GM12878 (cell line): ENCODE measurements around the gene ZNF526. TPM values are rescaled to one million over a fixed set of nuclear protein-coding genes. Genes with fewer than 3 reads are reported as not detected.
A peak's percentile ranks its signal among the peaks of the same experiment; 100 is the strongest.

Source experiments
- ATAC-seq: fragments of 200-7000 bp; cut with Tn5 transposase; 3 replicates; pipeline ENCODE4 v1.9.1; 2020; ENCODE audit warnings: mild to moderate bottlenecking, moderate library complexity
- BruUV-seq: library from RNA; stranded (reverse); fragments of 400-500 nt; replicated peaks from 2 replicates; lab custom pipeline; 2021; lab: Mats Ljungman, UMichigan
- CTCF ChIA-PET: fragments of 300-600 bp; sonication (Branson Sonifier 250); formaldehyde crosslinking; extraction: SDS; loops from one replicate; lab custom pipeline; 2021; ENCODE audit warnings: inconsistent platforms; lab: Yijun Ruan, JAX
- POLR2A ChIA-PET: fragments of 350-600 bp; formaldehyde crosslinking; extraction: SDS; loops from one replicate; lab custom pipeline; 2021; ENCODE audit warnings: inconsistent platforms; lab: Charles Lee
- RAD21 ChIA-PET: fragments of 300-600 bp; sonication (Branson Sonifier 250); formaldehyde crosslinking; loops from one replicate; lab custom pipeline; 2023; ENCODE audit warnings: antibody characterized with exemption; ENCODE audit not compliant: unreplicated experiment; lab: Charles Lee
- SMC1A ChIA-PET: fragments of 300-600 bp; sonication (Branson Sonifier 250); formaldehyde crosslinking; loops from one replicate; lab custom pipeline; 2023; ENCODE audit not compliant: unreplicated experiment, uncharacterized antibody; lab: Charles Lee
- DNase-seq: peaks from one replicate; pipeline ENCODE4 v3.0.0-alpha.2; 2011; ENCODE audit warnings: low read depth, low spot score
- FAIRE-seq: peaks from 3 replicates; lab custom pipeline; 2011; peaks lifted over from hg19 to GRCh38; lab: Jason Lieb, UNC
- H2AFZ ChIP-seq: 2 replicates; pipeline ENCODE4 v1.6.0; 2011; ENCODE audit warnings: low read depth, low read length, control low read depth; ENCODE audit not compliant: control insufficient read depth
- H3K27ac ChIP-seq: 2 replicates; pipeline ENCODE4 v1.5.1; 2011; ENCODE audit warnings: control low read depth; ENCODE audit not compliant: control insufficient read depth, insufficient read depth
- H3K27me3 ChIP-seq, 2 experiments: replicated peaks in 1 of 2; 2 replicates each; pipeline versions ENCODE4 v1.6.0 to v1.6.1; 2011; ENCODE audit warnings: low read length in 1 of 2; ENCODE audit not compliant: control insufficient read depth in 2 of 2, insufficient read depth in 2 of 2
- H3K36me3 ChIP-seq, 2 experiments: 2 replicates each; pipeline ENCODE4 v1.5.1; 2011; ENCODE audit warnings: low read length in 1 of 2; ENCODE audit not compliant: control insufficient read depth in 2 of 2, insufficient read depth in 2 of 2
- H3K4me1 ChIP-seq: 2 replicates; pipeline ENCODE4 v1.6.1; 2011; ENCODE audit warnings: mild to moderate bottlenecking, low read length, moderate library complexity, mixed read lengths; ENCODE audit not compliant: control insufficient read depth, insufficient read depth
- H3K4me2 ChIP-seq: 2 replicates; pipeline ENCODE4 v1.6.0; 2011; ENCODE audit warnings: control low read depth; ENCODE audit not compliant: control insufficient read depth, insufficient read depth
- H3K4me3 ChIP-seq: fragments of 200-600 bp; sonication (generic); 2 replicates; pipeline ENCODE4 v1.5.1; 2016
- H3K79me2 ChIP-seq: 2 replicates; pipeline ENCODE4 v1.6.0; 2011; ENCODE audit warnings: low read length; ENCODE audit not compliant: control insufficient read depth, insufficient read depth
- H3K9ac ChIP-seq: 2 replicates; pipeline ENCODE4 v1.8.0; 2011; ENCODE audit warnings: low read length, control low read depth, mixed read lengths; ENCODE audit not compliant: control insufficient read depth, insufficient read depth
- H3K9me3 ChIP-seq: replicated peaks from 3 replicates; pipeline ENCODE4 v1.5.1; 2011; ENCODE audit warnings: mild to moderate bottlenecking, low read length; ENCODE audit not compliant: control insufficient read depth, insufficient read depth
- H4K20me1 ChIP-seq: 2 replicates; pipeline ENCODE4 v1.6.0; 2011; ENCODE audit not compliant: control insufficient read depth, insufficient read depth
- ATF7 ChIP-seq: fragments of 450-650 bp; IDR thresholded peaks from 2 replicates; pipeline ENCODE4 v1.6.1; 2016; ENCODE audit warnings: low read depth, mild to moderate bottlenecking
- CBX5 ChIP-seq: sonication (generic); IDR thresholded peaks from 2 replicates; pipeline ENCODE4 v1.6.1; 2016; ENCODE audit warnings: low read depth, moderate library complexity, mild to moderate bottlenecking, inconsistent platforms
- CEBPB ChIP-seq, 2 experiments: fragments of 150-350 bp in 1 of 2; IDR thresholded peaks; 2 replicates each; pipeline ENCODE4 v1.6.1; 2012 to 2014; ENCODE audit warnings: low read depth in 2 of 2, low read length in 2 of 2, borderline replicate concordance in 1 of 2, inconsistent platforms in 1 of 2
- ETV6 ChIP-seq, 2 experiments: fragments of 450-650 bp in 1 of 2; IDR thresholded peaks in 1 of 2; conservative IDR thresholded peaks in 1 of 2; 2 replicates each; pipeline ENCODE4 v1.6.1; 2014; ENCODE audit warnings: antibody characterized with exemption in 1 of 2, borderline replicate concordance in 1 of 2, low read depth in 1 of 2, mild to moderate bottlenecking in 1 of 2, moderate library complexity in 1 of 2
- POLR2A ChIP-seq: IDR thresholded peaks from 2 replicates; pipeline ENCODE4 v1.6.1; 2011; ENCODE audit warnings: low read depth, mild to moderate bottlenecking, low read length
- POU2F2 ChIP-seq: IDR thresholded peaks from 3 replicates; pipeline ENCODE4 v1.6.1; 2011; ENCODE audit warnings: low read depth, mild to moderate bottlenecking, low read length, borderline replicate concordance
- RUNX3 ChIP-seq: IDR thresholded peaks from 2 replicates; pipeline ENCODE4 v1.6.1; 2012; ENCODE audit warnings: low read length, inconsistent platforms
- ZNF207 ChIP-seq: fragments of 450-650 bp; IDR thresholded peaks from 2 replicates; pipeline ENCODE4 v1.6.1; 2014; ENCODE audit warnings: antibody characterized with exemption, mild to moderate bottlenecking, borderline replicate concordance
- ZZZ3 ChIP-seq: IDR thresholded peaks from 2 replicates; pipeline ENCODE4 v1.6.1; 2011; ENCODE audit warnings: low read depth; ENCODE audit not compliant: control insufficient read depth, insufficient read length
- WGBS: methylation state at CpG from one replicate; pipeline ENCODE4 v1.1.6; 2016; ENCODE audit warnings: low lambda C conversion rate; ENCODE audit not compliant: insufficient replicate concordance, insufficient coverage; ENCODE audit errors: missing lambda C conversion rate; 5-methylcytosine and 5-hydroxymethylcytosine counted together
- in situ Hi-C: fragments of 300-500 bp; cut with MboI; formaldehyde crosslinking; loops from 9 replicates; pipeline ENCODE4 v1.14.3; 2018; ENCODE audit warnings: mixed read lengths
- intact Hi-C: fragments of 100-400 bp; cut with micrococcal nuclease; formaldehyde crosslinking; loops from one replicate; pipeline ENCODE4 v1.14.2; 2022; ENCODE audit not compliant: unreplicated experiment
- polyA plus RNA-seq, 11 experiments: library from polyadenylated mRNA; depleted of rRNA in 4 of 11; unstranded in 6 of 11; stranded (reverse) in 5 of 11; fragments of >200 nt; fragmentation: Nextera tagmentation in 4 of 11; fragmentation: Illumina TruSeq in 1 of 11; extraction: Ambion mirVana in 4 of 11; extraction: Trizol in 1 of 11; gene quantifications; 1 replicate in 1 of 11; 2 replicates in 10 of 11; pipeline versions ENCODE4 v1.2.1 to v1.2.3, GENCODE V29; 2011 to 2016; ENCODE audit warnings: inconsistent platforms in 2 of 11, missing spikeins in 2 of 11, low read depth in 1 of 11
- total RNA-seq, 4 experiments: library from RNA; depleted of rRNA in 3 of 4; stranded (reverse); fragments of >200 nt in 3 of 4; fragmentation: Illumina TruSeq in 1 of 4; extraction: Trizol in 1 of 4; gene quantifications; 2 replicates each; pipeline versions ENCODE4 v1.2.1 to v1.2.3, GENCODE V29; 2013 to 2021
- TF ChIP-seq, protein P1 (sequence below): IDR thresholded peaks from 2 replicates; pipeline ENCODE4 v1.6.1; 2012; ENCODE audit warnings: low read depth, low read length, improper control_type of control experiment

Gene ZNF526
- total and polyA plus RNA-seq, 10 of the 15 experiments (the other 5 are each of a cell fraction or from before 2014, with no cell fraction given), result 1.8 to 18.3 (median 5.5) TPM

DNA sequence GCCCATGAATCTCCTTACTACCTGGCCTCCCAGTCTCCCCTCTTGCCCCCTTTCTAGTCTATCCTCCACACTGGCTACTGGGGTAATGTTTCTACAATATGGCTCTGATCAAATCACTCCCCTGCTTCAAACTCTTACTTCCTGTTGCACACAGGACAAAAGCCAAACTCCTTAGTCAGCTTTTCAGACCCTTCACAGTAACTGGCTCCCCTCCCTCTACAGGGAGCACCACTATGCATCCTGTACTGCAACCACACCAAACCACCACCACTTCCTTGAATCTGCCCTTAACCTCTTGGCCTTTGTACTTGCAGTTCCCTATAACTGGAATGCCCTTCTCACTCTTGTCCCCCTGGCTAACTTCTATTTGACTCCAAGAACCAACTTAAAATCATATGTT is 34.8 kb upstream of the ZNF526 start:
- no peak for DNase-seq
- Histone ChIP-seq H3K9ac (no peak overlapping the region), H2AFZ (peak overlapping the region; percentile 25; the same call in 1 of the 2 replicates), H3K9me3 (no peaks in the 10 kb centered on the region), H4K20me1 (no peaks in the 10 kb centered on the region), H3K4me2 (no peak overlapping the region), H3K36me3 (no peaks in the 10 kb centered on the region), H3K79me2 (no peaks in the 10 kb centered on the region), H3K27ac (no peak overlapping the region), H3K4me3 (no peak overlapping the region), H3K4me1 (peaks cover 11% of the 10 kb centered on the region), H3K27me3 (no peaks in the 10 kb centered on the region)
- intact Hi-C loops, result no loop called here
- SMC1A ChIA-PET, result interaction anchor here (0.7 to 6.1 kb wide), 7 partner anchors 20 to 94 kb away, joined by 3 to 52 read pairs (median 4); partner anchors contain the start of gene POU2F2
- CTCF ChIA-PET, result interaction anchor here (0.6 to 7.4 kb wide), 19 partner anchors 10 to 1353 kb away, joined by 3 to 71 read pairs (median 4); partner anchors contain the start of genes GSK3A and POU2F2
- no TSS peak for BruUV-seq
- RAD21 ChIA-PET, result interaction anchor here (0.9 to 2.7 kb wide), 5 partner anchors 46 to 77 kb away, joined by 3 to 14 read pairs (median 3); no protein-coding TSS in a partner anchor
- peak; percentile 42 for ATAC-seq
- in situ Hi-C loops, result loop anchor here (5.0 kb wide), 1 partner anchor 78 kb away; no protein-coding TSS in a partner anchor
- no peak for FAIRE-seq
- TF ChIP-seq RUNX3 (peak; percentile 19; the same call in 1 of the 2 replicates), POLR2A (no peak)
- POLR2A ChIA-PET, result interaction anchor here (0.9 kb wide), 1 partner anchor 53 kb away, joined by 4 read pairs; the partner anchor contains the start of gene POU2F2

DNA sequence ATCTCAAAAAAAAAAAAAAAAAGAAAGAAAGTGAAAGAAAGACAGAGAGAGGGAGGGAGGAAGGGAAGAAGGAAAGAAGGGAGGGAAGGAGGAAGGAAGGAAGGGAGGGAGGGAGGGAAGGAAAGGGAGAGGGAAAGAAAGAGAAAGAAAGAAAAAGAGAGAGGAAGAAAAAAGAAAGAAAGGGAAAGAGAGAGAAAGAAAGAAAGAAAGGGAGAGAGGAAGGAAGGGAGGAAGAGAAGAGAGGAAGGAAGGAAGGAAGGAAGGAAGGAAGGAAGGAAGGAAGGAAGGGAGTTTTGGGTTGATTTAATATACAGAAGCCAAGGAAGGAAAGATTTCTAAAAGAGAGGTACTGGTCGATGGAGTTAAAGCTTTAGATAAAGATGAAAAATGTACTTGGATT is 31.4 kb upstream of the ZNF526 start:
- no peak for DNase-seq
- no peaks in the 10 kb centered on the region for H3K36me3 ChIP-seq
- 0% methylated on average over 1 of the region's 1 CpG for WGBS
- no peaks in the 10 kb centered on the region for H3K79me2 ChIP-seq
- H3K4me3 ChIP-seq, result no peak overlapping the region
- H4K20me1 ChIP-seq, result no peaks in the 10 kb centered on the region
- H3K9ac ChIP-seq, result no peak overlapping the region
- no peaks in the 10 kb centered on the region for H3K9me3 ChIP-seq
- POLR2A ChIA-PET, result interaction anchor here (0.9 kb wide), 1 partner anchor 56 kb away, joined by 3 read pairs; no protein-coding TSS in a partner anchor
- RAD21 ChIA-PET, result interaction anchor here (1.3 kb wide), 2 partner anchors 28 to 54 kb away, joined by 3 read pairs; partner anchors contain the start of gene GSK3A
- H2AFZ ChIP-seq, result no peak overlapping the region
- BruUV-seq, result no TSS peak
- H3K4me2 ChIP-seq, result no peak overlapping the region
- H3K27ac ChIP-seq, result no peak overlapping the region
- H3K27me3 ChIP-seq, result no peaks in the 10 kb centered on the region
- no peak for ATAC-seq
- SMC1A ChIA-PET, result interaction anchor here (0.8 to 0.9 kb wide), 2 partner anchors 9 to 11 kb away, joined by 3 read pairs; no protein-coding TSS in a partner anchor
- peak in 1 of 2 experiments; percentile 44; a peak in 1 of 4 replicates for TF ChIP-seq ETV6 (conservative IDR thresholded peaks at IDR 0.05 in 1 of 2, IDR thresholded peaks at IDR 0.05 in 1 of 2; ENCODE audit: borderline replicate concordance in 1 of 2, low read depth in 1 of 2)
- no peak for TF ChIP-seq ZZZ3
- TF ChIP-seq ATF7, result no peak
- TF ChIP-seq CEBPB (IDR thresholded peaks at IDR 0.05; ENCODE audit: borderline replicate concordance in 1 of 2, low read depth in 2 of 2, low read length in 2 of 2), result no peak
- TF ChIP-seq, protein P1, sequence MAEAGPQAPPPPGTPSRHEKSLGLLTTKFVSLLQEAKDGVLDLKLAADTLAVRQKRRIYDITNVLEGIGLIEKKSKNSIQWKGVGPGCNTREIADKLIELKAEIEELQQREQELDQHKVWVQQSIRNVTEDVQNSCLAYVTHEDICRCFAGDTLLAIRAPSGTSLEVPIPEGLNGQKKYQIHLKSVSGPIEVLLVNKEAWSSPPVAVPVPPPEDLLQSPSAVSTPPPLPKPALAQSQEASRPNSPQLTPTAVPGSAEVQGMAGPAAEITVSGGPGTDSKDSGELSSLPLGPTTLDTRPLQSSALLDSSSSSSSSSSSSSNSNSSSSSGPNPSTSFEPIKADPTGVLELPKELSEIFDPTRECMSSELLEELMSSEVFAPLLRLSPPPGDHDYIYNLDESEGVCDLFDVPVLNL, result no peak
- no peak for TF ChIP-seq ZNF207
- no peak for TF ChIP-seq POU2F2
- TF ChIP-seq CBX5, result no peak
- intact Hi-C loops, result no loop called here
- H3K4me1 ChIP-seq, result peaks cover 11% of the 10 kb centered on the region
- CTCF ChIA-PET, result interaction anchor here (0.9 to 7.4 kb wide), 3 partner anchors 56 to 91 kb away, joined by 4 to 51 read pairs (median 6); partner anchors contain the start of gene POU2F2
- in situ Hi-C loops, result loop anchor here (5.0 kb wide), 1 partner anchor 81 kb away; no protein-coding TSS in a partner anchor
- no peak for FAIRE-seq
